HG03378 (cell line): ENCODE data around the gene PGAM1.
"Not testable (repeated sequence)": the region's sequence is repeated elsewhere in the genome, so short reads cannot be mapped to it uniquely, and the experiment has no call there.

ENCODE experiments used
- ATAC-seq: cut with Tn5 transposase; IDR thresholded peaks from one replicate; pipeline ENCODE4 v1.9.1; 2021; ENCODE audit warnings: mild to moderate bottlenecking, moderate library complexity; ENCODE audit not compliant: unreplicated experiment

Gene PGAM1

DNA sequence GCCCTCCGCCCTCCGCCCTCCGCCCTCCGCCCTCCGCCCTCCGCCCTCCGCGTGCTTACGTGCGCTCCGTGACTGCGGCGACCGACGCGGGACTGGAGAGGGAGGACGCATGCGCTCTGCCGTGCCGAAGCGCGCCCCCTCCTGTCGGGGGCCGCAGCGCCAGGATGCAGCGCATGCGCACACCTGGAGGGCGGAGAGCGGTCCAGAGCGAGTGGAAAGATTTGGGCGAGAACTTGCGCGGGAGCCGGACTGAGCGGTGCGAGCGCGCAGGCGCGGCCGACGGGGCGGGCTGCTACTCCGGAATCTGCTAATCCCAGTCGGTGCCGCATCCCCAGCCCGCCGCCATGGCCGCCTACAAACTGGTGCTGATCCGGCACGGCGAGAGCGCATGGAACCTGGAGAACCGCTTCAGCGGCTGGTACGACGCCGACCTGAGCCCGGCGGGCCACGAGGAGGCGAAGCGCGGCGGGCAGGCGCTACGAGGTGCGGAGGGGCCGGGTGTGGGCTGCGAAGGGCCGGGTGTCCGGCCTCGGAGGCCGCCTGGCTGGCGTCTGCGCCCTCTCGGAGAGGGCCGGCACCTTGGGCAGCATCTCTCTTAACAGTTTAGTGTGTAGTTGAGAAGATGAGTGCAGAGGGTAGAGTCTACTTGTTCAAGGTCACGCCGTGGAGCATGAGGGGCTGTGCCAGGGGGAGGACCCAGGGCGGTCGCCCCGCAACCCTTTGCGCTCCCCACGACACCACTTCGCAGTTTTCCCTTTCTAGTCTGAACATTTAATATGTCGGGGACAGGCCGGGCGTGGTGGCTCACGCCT, at the start of gene PGAM1:
TSS of gene PGAM1 (plus strand) at position 228 of the 812 bp plus-strand sequence. CDS start at position 345, 117 bp downstream.
- peak; percentile 76 for ATAC-seq

DNA sequence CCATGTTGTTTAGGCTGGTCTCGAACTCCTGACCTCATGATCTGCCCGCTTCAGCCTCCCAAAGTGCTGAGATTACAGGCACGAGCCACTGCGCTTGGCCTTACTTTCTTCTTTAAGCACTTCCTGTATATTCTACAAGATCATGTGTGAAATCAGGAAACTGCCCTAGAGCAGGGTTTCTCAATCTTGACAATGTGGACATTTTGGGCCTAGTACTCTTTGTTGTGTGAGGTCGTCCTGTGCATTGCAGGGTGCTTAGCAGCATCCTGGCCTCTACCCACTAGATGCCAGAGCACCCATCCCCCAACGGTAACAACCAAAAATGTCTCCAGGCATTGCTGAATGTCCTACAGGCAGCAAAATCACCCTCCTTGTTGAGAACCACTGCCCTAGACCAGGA, 49.6 kb upstream of the PGAM1 start:
- no peak for ATAC-seq

DNA sequence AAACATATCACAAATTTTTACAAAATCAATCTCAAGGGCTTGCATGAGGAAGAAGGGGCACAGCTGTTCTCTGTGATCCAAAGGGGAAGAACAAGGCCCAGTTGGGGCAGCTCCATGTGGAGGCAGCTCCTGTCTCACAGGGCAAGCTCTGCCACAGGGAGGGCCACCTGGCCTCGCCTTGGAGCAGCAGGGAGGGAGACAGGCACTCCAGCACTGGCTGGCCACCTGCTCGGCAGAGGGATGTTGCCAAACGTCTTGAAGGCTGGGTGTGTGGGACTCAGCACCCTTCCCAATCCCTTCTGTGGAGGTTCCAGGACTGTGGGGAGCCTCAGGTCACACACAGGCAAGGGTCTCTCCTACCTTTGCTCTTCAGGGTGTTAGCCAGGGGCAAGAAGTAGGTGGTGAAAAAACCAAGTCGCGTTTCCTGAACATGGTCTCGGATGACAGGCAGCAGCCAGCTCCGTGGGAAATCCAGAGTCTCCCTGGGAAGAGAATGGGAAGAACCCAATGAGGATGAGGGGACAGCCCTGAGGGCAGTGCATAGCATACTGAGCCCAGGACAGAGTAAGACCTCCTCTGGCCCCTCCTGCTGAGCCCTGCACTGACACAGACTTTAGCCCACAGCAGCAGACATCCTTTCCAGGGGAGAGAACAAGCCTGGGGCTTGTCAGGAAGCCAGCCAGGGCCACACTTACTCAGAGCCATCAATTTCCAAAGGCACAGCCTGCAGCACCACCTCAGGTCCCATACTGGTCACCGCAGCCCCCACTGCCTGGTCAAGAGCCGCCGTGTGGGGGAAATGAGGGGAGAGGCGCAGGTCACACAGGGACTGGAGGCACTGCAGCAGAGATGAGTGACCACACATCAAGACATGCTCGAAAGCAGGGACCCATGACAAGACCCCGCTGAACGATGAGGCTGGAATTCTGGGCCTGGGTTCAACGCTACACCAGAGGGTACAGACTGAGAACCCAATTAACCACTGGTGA, 46.8 kb upstream of the PGAM1 start:
- no peak for ATAC-seq

DNA sequence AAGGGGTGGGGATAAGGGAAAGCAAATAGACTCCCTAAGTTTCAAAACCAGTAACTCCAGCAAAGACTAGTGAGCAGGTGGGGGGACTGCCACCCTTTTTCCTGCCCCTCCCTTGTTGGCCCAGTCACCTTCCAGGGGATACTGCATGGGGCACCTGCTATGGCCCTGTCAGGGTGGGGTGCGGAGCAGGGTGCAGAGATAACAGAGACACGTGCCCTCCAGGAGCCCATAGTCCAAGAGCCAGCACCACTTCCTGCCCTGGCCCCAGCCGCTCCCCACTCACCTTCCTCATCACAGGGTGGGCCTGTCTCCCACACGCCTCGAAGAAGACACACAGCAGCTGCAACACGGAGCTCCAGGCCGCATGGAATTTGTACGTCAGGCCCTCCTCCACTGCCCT, 45.5 kb upstream of the PGAM1 start:
- ATAC-seq, result no peak

DNA sequence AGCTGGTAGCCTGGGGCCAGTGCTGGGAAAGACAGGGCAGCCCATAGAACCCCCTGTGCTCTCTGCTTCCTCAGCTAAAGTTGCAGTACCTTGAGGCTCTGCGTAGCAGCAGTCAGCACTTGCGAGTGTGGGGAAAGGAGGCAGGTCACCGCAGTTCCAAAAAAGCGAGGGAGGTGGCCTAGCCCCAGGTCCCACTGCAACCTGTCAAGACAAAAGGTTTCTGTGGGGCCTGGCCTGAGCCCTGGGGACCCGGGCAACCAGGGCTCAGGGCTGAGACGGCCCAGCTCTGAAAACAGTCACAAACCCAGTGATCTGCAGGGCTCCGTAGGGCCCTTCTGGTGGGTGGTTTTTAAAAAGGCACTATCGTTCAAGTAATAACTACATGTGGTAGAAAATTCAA, 44.4 kb upstream of the PGAM1 start:
- no peak for ATAC-seq

DNA sequence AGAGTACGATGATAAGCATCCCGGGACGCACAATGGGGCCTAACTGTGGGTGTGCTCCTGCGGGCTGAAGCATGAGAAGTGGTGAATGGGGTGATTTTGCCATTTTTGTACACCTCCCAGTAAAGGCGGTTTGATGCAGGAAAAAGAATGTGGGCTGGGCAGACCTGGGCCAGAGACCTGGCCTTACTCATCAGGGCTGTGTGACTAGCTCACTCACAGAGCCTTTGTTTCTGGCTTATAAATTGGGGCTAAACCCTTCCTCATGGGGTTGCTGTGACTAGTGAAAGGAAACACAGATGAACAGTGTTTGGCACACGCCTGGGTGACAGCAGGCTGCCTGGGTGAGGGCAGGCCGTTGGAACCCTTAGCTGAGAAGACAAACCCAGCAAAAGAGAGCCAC, 42.8 kb upstream of the PGAM1 start:
- no peak for ATAC-seq

DNA sequence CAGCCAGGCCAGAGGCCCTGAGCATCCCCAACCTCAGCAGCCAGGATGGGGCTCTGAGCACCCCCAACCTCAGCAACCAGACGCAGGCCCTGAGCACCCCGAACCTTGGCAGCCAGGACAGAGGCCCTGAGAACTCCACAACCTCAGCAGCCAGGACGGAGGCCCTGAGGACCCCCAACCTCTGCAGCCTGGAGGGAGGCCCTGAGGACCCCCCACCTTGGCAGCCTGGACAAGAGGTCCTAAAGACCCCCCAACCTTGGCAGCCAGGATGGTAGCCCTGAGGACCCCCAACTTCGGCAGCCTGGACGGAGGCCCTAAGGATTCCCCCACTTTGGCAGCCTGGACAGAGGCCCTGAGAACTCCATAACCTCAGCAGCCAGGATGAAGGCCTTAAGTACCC, 41.8 kb upstream of the PGAM1 start:
- no peak for ATAC-seq

DNA sequence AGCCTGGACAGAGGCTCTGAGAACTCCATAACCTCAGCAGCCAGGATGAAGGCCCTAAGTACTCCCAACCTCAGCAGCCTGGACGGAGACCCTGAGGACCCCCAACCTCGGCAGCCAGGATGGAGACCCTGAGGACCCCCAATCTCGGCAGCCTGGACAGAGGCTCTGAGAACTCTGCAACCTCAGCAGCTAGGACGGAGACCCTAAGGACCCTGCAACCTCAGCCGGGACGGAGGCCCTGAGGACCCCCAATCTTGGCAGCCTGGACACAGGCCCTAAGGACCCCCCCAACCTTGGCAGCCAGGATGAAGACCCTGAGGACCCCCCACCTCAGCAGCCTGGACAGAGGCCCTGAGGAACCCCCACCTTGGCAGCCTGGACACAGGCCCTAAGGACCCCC, 41.4 kb upstream of the PGAM1 start:
- no peak for ATAC-seq

DNA sequence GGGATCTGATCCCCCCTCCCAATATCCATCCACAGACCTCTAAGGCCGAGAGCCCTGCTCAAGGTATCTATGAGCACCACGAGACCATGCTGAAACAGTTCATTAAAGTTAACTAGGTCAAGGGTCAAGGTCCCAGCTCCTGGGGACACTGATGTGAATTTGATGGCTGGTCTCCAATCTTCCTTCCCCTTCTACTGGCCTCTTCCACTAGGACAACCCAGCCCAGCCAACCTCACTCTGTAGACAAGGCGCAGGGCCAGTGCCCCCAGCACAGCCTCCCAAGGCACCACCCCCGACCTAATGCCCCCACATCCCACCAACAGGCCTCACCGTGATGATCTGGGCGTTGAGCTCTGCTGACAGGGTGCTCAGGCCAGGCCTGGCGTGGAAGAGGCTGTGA, 40.4 kb upstream of the PGAM1 start:
- no peak for ATAC-seq

DNA sequence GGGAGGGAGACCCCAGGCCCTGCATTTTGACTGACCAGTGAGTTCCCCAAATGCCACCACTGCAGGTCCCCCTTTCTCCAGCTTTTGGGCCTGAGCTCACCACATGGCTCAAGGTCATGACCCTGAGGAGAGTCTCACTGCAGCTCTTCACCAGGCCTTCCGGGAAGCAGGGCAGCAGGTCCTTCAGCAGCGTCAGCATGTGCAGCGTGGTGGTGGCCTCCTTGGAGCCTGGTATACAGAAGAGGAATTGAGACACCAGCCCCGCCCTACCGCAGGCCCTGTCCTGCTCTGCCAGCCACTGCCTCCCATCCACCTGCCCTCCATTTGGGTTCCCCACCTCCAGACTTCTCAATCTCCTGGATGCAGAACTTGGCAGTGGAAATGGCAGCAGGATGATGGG, 37.8 kb upstream of the PGAM1 start:
- ATAC-seq, result no peak

DNA sequence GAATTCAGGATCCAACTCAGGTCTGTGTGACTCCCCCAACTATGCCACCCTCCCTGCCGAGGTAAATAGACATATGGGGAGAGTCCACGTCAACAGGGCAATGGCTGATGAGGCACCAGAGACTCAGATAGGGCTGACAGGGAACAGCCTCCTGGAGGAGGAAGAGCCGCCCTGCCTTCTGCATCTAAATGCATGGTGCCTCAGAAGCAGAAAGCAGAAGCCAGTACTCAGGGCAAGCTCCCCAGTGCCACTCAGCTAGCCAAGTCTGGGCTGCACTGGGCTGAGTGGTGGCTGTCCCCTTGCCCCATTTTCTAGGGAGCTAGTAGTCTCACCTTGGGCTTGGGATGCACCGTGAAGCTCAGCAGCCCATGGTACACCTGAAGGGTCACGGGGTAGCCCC, 35.9 kb upstream of the PGAM1 start:
- no peak for ATAC-seq

DNA sequence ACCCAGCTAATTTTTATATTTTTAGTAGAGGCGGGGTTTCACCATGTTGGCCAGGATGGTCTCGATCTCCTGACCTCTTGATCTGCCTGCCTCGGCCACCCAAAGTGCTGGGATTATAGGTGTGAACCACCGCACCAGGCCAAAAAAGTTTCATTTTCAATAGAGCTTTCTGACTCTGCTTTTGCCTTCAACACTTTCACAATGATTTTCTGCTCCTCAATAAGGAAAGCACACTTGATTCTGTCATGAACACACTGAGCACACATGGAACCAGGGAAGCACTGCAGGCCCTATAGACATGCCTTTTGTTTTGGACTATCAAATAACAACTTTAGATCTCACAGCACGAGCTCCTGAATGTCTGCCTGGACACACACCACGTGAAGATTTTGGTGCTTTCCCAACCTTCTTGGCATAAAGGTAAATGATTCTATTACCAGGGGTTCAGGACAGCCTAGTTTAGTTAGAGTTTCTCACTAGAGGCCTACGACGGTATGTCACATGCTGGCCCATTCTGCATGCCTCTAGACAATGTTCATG, 32.9 kb upstream of the PGAM1 start:
- no peak for ATAC-seq

DNA sequence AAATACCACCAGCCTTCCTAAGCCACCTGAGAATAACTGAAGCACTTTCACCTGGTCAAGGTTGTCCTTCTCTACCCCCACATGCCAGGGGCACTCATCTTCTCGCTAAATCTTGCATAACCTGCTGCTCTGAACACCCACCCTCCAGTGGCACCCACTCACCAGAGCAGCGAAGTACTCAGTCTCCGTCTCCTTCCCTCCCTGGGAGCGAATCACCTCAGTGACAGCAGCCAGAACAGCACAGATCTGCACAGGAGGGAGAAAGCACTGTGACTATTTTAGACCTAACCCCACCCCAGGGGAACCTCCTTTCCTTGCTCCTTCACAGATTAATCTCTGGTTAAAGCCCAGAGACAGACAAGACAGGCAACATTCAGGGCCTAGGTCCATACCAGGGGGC, 29.9 kb upstream of the PGAM1 start:
- ATAC-seq, result no peak

DNA sequence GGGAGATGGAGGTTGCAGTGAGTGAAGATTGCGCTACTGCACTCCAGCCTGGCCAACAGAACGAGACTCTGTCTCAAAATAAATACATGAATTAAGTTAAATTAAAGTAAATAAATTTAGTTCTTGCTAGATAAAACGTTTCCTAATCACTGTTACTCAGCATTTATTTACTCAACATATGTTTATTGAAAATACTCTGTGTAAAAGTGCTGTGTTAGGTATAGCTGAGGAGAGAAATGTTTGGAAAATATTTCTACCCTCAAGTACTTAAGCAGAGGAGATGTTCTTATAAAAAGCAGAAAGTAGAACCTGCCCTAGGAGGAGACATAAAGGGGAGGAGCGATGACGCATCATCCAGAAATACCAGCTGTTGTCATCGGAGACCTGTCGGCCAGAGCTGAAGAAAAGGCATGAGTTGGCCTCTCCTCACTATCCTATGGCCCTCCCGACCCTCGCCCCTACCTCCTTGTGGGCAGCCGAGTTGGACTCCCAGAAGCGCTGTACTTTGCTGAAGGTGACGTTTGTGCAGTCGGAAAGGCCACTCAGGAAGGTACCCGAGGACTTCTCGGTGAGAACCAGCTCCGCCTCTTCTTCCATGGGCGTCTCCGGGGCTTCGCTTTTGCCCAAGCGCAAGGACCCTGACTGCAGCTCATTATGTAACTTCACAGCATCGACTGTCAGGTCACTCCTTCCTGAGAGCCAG, 26.0 kb upstream of the PGAM1 start:
- no peak for ATAC-seq

DNA sequence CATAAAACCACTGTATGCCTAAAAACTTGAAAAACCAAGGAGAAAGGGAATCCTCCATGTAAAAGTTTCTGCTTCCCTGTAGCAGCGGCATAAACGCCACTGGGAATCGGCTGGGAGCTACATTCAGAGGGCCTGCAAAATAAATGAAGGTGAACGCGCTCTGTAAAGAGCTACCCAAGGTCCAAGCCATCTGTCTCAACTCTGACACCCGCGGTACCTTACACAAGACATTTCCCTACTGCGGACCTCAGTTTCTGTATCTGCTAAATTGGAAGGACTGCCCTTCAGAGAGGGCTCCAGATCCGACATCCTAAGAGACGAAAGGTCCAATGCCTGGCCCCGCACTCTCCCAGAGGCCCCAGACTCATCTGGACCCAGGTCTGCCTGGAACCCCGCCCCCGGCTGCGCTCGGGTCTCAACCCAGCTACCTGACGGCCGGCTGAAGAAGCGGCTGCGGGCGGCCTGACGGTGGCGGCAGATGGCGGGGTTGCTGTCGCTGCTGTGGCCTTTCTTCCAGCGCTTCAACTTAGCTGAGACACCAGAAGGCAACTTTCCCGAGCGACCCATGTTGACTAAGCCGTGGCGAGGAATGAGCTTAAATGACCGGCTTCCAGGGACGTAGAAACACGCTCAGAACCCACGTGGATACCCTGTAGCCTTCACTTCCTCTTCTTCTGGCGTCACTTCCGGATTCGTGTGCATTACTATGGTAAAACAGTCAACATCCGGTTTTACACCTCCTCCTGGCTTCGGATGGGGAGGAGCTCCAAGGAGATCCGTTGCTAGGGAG, 25.1 kb upstream of the PGAM1 start, which contains the start of gene RRP12:
TSS of gene RRP12 (minus strand) at position 676 of the 790 bp plus-strand sequence. CDS start at position 567, 109 bp downstream.
- ATAC-seq, result peak; percentile 92

DNA sequence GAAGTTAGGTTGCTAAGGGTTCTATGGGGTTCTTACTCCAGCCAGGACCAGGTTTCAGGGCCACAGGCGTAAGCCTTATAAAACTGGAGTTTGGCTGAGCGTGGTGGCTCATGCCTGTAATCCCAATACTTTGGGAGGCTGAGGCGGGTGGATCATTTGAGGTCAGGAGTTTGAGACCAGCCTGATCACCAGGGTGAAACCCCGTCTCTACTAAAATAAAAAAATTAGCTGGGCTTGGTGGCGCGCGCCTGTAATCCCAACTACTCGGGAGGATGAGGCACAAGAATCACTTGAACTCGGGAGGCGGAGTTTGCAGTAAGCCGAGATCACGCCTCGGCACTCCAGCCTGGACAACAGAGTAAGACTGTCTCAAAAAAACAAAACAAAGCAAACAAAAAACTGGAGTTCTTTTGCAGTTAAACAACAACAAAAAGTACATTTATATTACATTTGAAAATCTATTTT, 24.5 kb upstream of the PGAM1 start:
- no peak for ATAC-seq

DNA sequence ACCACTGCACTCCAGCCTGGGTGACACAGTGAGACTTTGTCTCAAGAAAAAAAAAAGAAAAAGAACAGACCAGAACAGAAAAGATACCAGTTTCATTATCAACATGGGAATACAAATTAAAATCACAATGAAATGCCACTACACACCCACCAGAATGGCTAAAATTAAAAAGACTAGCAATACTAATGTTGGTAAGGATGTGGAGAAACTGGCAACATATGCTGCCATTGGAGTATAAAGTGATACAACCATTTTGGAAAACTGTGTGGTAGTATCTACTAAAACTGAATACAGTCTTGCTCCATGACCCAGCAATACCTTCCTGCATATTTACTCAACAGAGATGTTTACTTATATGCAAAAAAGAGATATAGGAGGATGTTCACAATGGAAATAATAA, 21.9 kb upstream of the PGAM1 start:
- no peak for ATAC-seq

DNA sequence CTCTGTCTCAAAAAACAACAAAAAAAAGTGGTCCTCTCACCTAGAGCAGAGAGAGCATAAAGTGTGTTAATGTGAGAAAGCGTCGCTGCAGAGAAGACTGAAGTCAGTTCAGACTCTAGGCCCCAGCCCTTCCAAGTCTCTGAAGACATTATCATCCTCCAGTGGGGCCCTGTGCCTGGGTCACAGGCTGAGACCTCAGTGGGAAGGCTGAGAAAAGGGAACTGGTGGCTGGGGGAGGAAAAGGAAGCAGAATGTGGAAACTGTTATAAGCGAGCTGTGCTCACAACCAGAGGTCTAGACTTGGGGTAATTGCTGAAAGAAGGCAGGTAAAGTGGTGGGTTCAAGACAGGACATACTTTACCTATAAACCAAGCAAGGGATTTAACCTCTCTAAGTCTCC, 19.9 kb upstream of the PGAM1 start:
- no peak for ATAC-seq

DNA sequence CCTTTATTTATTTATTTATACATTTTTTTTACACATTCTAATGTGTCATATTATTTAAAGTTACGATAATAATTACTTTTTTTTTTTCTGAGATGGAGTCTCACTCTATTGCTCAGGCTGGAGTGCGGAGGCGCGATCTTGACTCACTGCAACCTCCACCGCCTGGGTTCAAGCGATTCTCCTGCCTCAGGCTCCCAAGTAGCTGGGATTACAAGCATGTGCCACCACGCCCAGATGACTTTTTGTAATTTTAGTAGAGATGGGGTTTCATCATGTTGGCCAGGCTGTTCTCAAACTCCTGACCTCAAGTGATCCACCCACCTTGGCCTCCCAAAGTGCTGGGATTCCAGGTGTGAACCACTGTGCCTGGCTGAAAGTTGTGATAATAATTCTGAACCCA, 19.5 kb upstream of the PGAM1 start:
- ATAC-seq, result not testable (repeated sequence)
